Esophagus squamous epithelium (tissue), 4 donors: ENCODE results near the gene CHKB.

Experiments
- CTCF ChIP-seq, 6 experiments: fragments of 450-650 bp in 4 of 6; fragments of 200-600 bp in 2 of 6; sonication (generic) in 2 of 6; IDR thresholded peaks; one replicate each; pipeline ENCODE4 v1.5.1; 2016 to 2019; ENCODE audit warnings: antibody characterized with exemption in 6 of 6, mild to moderate bottlenecking in 4 of 6, moderate library complexity in 4 of 6
- POLR2A ChIP-seq, 4 donors: fragments of 450-650 bp; IDR thresholded peaks; one replicate each; pipeline ENCODE4 v1.6.1; 2017; ENCODE audit warnings: antibody characterized with exemption in 4 of 4, mild to moderate bottlenecking in 4 of 4, moderate library complexity in 3 of 4

- no peak for TF ChIP-seq CTCF (IDR thresholded peaks at IDR 0.05)
- no peak for TF ChIP-seq POLR2A (IDR thresholded peaks at IDR 0.05)
Observed at GRCh38 chr22:50612168-50612527, 29.5 kb upstream of the CHKB start.
